ENCODE data around the gene LCE2B.
"Not testable (repeated sequence)": the region's sequence is repeated elsewhere in the genome, so short reads cannot be mapped to it uniquely, and the experiment has no call there.

Gene LCE2B, protein sequence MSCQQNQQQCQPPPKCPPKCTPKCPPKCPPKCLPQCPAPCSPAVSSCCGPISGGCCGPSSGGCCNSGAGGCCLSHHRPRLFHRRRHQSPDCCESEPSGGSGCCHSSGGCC

DNA sequence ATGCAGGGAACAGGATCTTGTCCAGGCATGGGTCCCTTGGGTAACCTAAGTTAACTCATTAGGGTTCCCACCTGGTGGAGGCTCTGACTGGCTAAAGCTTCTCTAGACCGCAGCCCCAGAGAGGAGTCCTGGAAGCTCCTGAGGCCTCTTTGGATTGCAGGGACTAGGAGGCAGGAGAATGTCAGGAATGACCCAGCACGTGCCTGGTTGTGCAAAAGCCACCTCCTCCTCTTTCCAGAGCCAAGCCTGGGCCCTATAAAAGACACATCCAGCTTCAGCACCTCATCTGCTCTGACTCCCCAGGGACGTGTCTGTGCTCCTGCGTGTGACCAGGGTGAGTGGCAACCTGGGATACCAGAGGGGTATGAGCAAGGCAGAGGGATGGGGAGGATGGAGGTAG, at the start of gene LCE2B:
Gene LCE2B, plus strand, starts transcription at position 301 of the 400 bp plus-strand sequence. CDS start 721 bp downstream, outside the sequence.
- DNase-seq (ENCODE audit: low read depth) = not testable (repeated sequence)

DNA sequence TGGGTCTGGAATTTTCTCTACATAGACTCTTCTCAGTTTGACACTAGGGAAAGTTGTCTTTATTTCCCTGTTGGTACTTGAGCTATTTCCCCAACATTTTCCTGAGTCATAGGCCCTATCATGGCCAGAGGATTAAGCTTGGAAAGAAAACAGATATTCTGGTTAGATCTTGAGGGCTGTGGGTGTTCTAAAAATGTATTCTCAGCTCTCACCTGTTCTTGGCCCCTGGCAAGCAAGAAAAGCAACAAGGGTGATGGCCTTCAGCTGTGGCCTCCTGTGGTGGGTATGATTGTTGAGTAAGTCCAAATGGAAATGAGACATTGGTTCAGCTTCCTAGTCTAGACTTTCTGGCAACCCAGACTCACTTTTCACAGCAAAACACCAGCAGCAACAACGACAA, 45.6 kb upstream of the LCE2B start:
- no peak for DNase-seq (ENCODE audit: low read depth)

DNA sequence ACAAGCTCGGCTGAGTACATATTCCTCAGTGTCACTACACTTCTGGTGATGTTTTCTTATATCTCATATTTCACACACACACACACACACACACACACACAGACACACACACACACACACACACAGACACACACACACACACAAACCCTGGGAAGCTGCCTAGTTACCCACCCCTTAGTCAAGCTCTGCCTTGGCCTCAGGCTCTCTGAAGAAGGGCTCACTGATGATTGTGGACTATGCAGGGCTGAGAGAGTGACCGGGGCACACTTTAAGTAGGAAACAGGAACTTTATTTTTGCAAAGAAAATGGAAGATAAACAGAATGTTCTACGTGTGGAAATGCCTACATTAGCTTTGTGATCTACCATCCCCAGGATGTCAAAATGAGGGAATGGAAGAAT, 42.0 kb upstream of the LCE2B start:
- no peak for DNase-seq (ENCODE audit: low read depth)

DNA sequence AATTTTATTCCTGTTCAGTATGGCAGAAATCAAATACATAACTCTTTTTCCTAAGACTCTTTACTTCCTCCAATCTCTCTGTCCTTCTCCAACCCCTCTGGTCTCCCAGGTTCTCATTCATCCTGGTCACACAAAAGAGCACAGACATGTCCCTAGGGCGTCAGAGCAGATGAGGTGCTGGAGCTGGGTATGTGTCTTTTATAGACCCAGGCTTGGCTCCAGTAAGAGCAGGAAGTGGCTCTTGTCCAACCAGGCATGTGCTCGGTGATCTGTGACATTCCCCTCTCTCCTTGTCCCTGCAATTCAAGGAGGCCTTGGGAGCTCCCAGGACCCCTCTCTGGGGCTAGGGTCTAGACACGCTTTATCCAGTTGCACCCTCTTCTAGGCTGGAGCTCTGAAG, 40.8 kb upstream of the LCE2B start:
- no peak for DNase-seq (ENCODE audit: low read depth)

DNA sequence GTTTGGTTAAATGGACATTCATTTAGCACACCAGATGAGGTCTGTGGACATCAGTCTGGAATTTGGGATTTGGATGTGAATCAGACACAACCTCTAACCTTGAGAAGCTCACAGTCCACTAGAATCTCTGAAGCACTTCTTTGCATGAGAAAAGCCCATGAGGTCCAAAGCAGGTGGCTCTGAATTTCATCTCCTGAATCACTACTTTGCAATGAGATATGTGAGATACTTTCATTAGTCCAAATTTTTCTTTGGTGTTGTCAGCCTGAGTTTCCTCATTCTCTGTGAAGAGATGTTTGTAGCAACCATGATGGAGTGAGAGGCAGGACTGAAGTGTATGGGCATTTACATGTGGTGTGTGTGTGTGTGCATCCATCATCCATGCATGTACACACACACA, 39.3 kb upstream of the LCE2B start:
- DNase-seq (ENCODE audit: low read depth) = no peak

DNA sequence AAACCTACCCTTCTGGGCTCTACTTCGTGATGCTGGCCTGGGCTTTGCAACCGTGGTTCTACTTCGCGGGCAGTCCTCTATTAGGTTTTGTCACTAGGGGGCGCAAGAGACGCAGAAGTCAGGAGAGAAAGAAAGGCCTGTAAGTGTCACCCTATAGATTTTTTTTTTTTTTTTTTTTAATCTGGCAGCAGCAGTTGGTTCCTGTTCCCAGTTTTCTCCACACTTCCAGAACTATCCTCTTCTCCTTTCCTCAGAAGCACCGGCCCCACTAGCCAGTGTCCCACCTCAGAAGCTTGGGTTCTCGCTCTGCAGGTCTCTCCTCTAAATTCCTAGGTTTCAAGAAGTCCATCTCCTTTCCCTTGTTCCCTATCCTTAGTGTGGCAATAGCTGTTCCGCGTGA, 31.8 kb upstream of the LCE2B start:
- no peak for DNase-seq (ENCODE audit: low read depth)

DNA sequence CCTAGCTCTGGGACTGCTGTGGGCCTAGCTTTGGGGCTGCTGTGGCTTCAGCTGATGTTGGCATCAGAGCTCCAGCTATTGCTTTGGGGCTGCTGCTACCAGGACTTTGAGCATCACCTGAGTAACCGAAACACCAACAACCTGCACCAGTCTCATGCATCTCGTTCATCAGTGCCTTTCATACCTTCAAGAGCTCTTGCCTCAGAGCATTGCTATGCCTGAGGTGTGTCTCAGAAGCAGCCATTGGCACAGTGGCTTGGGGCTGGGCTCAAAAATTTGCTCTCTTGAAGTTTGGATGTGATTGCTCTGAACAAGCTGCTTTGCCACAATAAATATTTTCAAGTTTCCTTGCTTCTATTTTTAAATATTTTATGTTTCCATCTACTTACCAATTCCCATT, 29.5 kb upstream of the LCE2B start:
- DNase-seq (ENCODE audit: low read depth) = no peak

DNA sequence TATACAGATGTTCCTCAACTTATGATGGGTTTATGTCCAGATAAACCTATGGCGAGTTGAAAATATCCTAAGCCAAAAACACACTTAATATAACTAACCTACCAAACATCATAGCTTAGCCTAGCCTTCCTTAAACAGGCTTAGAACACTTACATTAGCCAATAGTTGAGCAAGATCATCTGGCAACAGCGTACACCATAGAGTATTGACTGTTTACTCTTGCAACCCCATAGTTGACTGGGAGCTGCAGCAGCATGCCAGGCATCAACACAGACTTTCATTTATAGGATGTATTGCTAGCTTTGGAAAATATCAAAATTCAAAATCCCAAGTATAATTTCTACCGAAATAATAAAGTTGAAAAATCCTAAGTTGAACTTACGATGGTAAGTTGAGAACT, 28.2 kb upstream of the LCE2B start:
- DNase-seq (ENCODE audit: low read depth) = no peak

DNA sequence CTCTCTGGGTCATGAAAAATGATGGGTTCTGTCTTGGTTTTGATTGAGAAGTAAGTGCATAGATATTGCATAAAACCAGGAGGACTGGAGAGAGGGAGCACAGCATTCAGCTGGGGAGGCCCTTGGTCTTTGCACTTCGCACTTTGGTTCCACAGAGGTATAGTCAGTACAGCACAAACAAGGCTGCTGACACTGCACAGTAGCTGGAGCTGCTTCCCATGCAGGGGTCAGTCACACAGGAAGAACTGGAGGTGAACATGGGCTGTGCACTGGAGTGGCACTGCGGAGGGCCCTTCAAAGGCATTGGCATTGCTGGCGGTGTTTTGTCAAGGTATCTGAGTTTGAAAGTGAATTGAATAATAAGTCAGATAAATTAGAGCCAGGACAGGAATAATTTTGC, 27.3 kb upstream of the LCE2B start:
- no peak for DNase-seq (ENCODE audit: low read depth)

DNA sequence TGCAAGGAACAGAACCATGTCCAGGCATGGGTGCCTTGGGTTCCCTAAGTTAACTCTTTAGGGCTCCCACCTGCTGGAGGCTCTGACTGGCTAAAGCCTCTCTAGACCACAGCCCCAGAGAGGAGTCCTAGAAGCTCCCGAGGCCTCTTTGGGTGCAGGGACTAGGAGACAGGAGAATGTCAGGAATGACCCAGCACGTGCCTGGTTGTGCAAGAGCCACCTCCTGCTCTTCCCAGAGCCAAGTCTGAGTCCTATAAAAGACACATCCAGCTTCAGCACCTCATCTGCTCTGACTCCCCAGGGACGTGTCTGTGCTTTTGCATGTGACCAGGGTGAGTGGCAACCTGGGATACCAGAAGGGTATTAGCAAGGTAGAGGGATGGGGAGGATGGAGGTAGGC, 22.8 kb upstream of the LCE2B start, which contains the start of gene LCE2D:
Gene LCE2D, plus strand, starts transcription at position 283 of the 400 bp plus-strand sequence. CDS start 726 bp downstream, outside the sequence.
- DNase-seq (ENCODE audit: low read depth) = no peak

DNA sequence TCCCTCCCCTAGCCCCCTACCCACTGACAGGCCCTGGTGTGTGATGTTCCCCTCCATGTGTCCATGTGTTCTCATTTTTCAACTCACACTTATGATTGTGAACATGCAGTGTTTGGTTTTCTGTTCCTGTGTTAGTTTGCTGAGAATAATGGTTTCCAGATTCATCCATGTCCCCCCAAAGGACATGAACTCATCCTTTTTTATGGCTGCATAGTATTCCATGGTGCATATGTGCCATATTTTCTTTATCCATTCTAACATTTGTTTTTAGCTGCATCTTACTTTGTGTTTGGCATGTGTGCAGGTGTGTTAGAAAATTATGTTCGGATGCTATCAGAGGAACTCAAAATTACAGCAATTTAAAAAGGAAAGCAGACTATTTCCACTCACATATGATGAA, 19.8 kb upstream of the LCE2B start:
- not testable (repeated sequence) for DNase-seq (ENCODE audit: low read depth)

DNA sequence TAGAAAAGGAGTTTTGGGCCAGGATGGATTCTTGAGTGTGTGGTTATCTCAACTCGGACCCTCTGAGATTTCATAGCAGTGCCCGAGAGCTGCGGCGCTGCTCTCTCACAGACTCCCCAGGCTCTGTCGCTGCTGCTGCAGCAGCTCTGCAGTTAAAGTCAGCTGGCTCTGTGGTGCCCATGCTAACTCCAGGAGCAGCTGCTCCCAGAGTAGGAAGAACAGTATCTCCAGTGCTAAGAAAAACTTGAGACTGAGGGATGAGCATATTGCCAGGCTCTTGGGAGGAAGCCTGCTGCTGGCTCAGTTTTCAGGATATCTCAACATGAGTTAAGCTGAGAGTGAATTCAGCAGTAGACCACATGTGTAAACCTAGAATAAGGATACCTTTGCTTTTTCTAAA, 18.3 kb upstream of the LCE2B start:
- DNase-seq (ENCODE audit: low read depth) = no peak

DNA sequence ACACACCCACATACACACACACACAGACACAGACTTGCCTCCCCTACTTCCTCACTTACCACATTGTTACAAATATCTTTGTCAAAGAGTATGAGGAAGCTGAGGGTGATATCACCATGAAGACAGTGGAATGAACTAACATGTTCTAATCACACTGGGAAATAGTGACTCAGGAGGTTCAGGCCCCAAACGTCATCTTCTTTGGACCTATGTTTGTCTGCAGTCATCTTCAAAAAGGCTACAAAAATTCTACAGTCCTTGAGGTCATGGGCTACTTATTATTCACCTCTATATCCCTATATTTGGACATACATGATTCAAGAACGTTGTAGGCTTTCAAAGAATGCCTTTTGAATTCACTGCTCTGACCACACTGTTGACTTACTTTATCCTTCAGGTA, 12.9 kb upstream of the LCE2B start:
- no peak for DNase-seq (ENCODE audit: low read depth)

DNA sequence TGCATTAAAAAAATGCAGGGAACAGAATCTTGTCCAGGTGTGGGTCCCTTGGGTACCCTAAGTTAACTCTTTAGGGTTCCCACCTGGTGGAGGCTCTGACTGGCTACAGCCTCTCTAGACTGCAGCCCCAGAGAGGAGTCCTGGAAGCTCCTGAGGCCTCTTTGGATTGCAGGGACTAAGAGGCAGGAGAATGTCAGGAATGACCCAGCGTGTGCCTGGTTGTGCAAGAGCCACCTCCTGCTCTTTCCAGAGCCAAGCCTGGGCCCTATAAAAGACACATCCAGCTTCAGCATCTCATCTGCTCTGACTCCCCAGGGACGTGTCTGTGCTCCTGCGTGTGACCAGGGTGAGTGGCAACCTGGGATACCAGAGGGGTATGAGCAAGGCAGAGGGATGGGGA, 10.9 kb upstream of the LCE2B start, which contains the start of gene LCE2C:
Gene LCE2C, plus strand, starts transcription at position 297 of the 400 bp plus-strand sequence. CDS start 737 bp downstream, outside the sequence.
- DNase-seq (ENCODE audit: low read depth) = not testable (repeated sequence)

DNA sequence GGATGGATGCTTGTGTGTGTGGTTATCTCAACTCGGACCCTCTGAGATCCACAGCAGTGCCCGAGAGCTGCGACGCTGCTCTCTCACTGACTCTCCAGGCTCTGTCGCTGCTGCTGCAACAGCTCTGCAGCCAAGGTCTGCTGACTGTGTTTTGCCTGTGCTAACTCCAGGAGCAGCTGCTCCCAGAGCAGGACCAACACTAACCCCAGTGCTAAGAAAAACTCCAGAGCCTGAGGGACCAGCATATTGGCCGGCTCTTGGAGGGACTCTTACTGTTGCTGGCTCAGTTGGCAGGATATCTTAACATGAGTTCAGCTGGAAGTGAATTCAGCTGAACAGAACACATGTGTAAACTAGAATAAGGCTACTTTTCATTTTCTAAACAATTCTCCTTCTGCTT, 6.5 kb upstream of the LCE2B start:
- no peak for DNase-seq (ENCODE audit: low read depth)

DNA sequence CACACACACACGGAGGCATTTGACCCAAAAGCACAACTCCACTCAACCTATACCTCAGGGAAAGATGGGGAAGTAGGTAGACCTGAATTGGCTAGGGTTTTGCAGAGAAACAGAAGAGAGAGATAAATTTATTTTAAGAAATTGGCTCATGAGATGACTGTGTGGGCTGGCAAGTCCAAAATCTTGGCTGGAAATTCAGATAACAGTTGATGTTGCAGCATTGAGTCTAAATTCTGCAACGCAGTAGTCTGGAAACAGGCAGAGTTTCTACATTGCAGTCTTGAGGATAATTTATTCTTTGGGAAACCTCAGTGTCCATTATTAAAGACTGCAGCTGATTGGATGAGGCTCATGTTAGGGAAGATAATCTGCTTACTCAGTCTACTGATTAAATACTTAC, 4.3 kb upstream of the LCE2B start:
- no peak for DNase-seq (ENCODE audit: low read depth)

DNA sequence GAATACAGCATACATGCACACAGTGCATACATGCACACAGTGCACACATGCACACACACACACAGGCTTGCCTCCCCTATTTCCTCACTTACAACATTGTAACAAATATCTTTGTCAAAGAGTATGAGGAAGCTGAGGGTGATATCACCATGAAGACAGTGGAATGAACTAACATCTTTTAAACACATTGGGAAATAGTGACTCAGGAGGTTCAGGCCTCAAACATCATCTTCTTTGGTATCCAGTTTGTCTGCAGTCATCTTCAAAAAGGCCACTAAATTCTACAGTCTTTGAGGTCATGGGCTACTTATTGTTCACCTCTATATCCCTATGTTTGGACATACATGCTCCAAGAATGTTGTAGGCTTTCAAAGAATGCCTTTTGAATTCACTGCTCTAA, 2.1 kb upstream of the LCE2B start:
- no peak for DNase-seq (ENCODE audit: low read depth)

DNA sequence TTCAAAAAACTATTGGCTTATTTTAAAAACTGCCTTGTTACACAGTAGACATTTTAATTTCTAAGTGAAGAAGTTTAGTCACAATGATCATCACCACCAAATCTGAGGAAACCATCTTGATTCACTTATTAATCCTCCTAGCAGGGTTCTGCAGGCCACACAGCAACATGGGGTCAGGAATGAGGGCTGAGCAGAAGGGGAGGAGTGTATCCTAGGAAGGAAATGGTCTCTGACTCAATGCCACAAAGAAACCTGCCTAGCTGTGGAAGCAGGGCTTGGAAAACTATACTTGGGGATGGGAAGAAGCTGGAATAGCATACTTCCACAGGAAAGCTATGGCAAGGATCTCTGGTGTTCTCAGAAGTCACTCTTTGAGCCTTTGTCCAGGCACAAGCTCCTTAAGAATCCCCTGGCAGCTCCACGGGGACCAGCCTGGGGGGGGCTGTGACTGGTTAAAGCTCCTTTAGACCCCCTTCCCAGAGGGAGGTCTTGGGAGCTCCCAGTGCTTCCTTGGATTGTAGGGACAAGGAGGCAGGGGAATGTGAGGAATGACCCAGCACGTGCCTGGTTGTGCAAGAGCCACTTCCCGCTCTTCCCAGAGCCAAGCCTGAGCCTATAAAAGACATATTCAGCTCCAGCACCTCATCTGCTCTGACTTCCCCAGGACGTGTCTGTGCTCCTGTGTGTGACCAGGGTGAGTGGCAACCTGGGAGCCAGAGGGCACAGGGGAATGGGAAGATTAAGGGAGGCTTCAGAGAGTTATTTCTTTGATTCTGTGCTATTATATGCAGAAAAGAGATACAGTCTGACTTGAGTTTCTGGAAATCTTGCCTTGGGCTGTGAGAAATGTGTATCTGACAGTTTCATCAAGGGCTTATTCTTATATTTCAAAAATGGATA, 12.0 kb downstream of the LCE2B start, which contains the start of gene LCE2A:
Gene LCE2A, plus strand, starts transcription at position 645 of the 900 bp plus-strand sequence. CDS start 557 bp downstream, outside the sequence.
- no peak for DNase-seq (ENCODE audit: low read depth)

DNA sequence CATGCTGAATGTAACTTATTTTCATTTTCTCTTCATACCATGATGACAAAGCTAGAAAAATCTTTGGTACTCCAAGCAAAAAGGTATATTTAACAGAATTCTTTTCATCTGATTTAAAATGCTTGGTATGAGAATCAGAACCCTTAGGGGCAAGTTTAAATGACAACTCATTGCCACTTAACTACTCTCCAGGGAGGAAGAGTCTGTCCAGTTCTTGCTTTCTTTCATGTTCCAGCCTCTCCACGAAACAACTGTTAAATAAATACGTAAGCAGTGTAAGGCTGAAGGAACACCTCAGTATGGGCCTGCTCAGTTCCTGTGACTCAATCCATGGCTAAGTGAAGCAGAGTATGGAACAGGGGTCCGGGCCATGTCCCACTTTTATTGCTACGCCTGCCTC, 13.8 kb downstream of the LCE2B start:
- no peak for DNase-seq (ENCODE audit: low read depth)

DNA sequence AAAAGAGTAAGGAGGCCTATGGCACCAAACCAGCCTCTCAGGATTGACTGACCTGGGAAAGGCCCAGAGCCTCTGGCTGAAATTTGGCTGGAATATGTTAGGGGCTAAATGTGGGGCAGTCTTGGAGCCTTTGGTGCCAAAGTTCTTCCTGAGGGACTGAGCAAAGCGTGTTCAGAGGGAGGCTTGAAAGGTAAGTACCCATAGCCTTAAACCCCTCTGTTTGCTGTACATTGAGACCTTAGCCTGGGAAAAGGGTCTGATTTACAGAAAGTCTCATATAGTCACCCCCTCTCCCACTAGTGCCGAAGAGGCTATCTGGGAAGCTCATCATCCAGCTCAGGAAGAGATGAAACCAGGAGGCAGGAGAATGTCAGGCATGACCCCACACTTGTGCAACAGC, 21.9 kb downstream of the LCE2B start, which contains the start of gene LCE4A:
Gene LCE4A, plus strand, starts transcription at position 301 of the 400 bp plus-strand sequence. CDS start 916 bp downstream, outside the sequence.
- DNase-seq (ENCODE audit: low read depth) = no peak

DNA sequence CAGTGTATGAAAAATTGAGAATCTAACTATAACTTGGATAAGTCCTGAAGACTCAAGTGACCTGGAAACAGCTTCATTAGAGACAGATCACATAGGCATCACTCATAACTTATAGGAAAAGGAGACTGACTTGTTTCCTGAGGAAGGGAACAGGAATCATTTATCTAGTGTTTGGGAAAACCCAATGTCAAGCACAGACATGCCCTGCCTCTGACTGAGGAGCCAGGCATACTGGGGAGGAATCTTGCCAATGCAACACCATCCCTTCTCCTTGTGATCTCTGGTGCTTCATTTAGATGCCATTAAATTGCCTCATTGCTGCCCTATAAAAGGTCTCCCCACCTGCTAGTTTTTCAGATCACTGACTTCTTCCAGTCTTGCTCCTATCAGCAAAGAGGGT, 32.3 kb downstream of the LCE2B start:
- no peak for DNase-seq (ENCODE audit: low read depth)

DNA sequence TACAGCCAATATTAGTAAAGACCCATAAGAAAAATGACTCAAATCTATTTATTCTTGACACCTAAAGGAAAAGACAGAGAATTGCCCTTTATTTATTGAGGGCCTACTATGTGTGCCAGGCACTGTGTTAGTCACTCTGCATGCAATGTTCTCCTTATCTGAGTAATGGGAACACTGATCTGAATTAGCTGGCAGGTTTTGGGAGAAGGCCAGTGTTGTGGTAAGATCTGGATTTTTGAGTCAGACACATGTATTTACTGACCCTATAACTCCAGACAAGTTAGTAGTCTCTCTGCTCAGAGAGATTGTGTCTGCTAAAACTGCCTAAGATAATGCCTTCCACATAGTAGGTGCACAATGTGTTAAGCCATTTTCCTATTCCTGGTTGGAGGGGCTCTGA, 39.3 kb downstream of the LCE2B start:
- DNase-seq (ENCODE audit: low read depth) = no peak

DNA sequence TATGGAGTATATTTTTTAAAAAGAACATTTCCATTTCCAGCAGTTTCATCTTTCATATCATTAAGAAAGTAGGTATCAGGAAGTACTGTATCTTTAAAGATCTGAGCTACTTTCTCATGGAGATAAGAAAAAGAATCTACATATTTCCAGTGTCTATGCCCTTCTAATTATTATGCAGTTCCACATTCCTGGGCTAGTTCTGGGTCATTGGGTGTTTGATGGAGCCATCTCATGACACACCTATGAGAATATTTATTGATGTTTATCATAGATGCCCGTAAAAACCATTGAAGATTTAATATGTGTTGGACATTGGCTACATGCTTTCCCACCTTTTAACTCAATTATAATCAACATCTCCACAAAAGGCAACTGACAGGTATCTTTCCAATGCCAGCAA, 43.1 kb downstream of the LCE2B start:
- DNase-seq (ENCODE audit: low read depth) = no peak
